ENCODE data around the gene TTC19.

TTC19 gene

GRCh38 chr17:16005636-16006035, 6.0 kb downstream of the TTC19 start:
- H3K36me3 ChIP-seq (ENCODE audit: control insufficient read depth in 2 of 2, insufficient read depth in 1 of 2, low read length in 2 of 2) = peaks cover 84 to 91% of the 10 kb centered on the region in 2 experiments
- ChIA-PET POLR2A (interaction anchor here (0.6 kb wide), 2 partner anchors 301 to 1513 kb away, joined by 3 to 8 read pairs; no protein-coding TSS in a partner anchor), CTCF (interaction anchor here (0.5 to 0.6 kb wide), 2 partner anchors 8 to 10 kb away, joined by 3 read pairs; no protein-coding TSS in a partner anchor)
- TF ChIP-seq ZNF549 (tag by site-specific recombination; IDR thresholded peaks at IDR 0.05) = no peak
- TF ChIP-seq ZNF239 (tag by site-specific recombination; IDR thresholded peaks at IDR 0.05) = no peak
- TF ChIP-seq ZNF580 (tag by site-specific recombination; IDR thresholded peaks at IDR 0.05) = no peak
- no peak for TF ChIP-seq HOXA7 (CRISPR knock-in tag; IDR thresholded peaks at IDR 0.05; ENCODE audit: borderline replicate concordance)
- TF ChIP-seq ZNF449 (tag by site-specific recombination; IDR thresholded peaks at IDR 0.05) = no peak
- TF ChIP-seq ZNF280D (tag by site-specific recombination; IDR thresholded peaks at IDR 0.05) = no peak
- TF ChIP-seq SP7 (tag by site-specific recombination; IDR thresholded peaks at IDR 0.05) = no peak
- no peak for TF ChIP-seq ZNF174 (tag by site-specific recombination; IDR thresholded peaks at IDR 0.05)
- TF ChIP-seq ZNF10 (tag by site-specific recombination; IDR thresholded peaks at IDR 0.05) = no peak
- TF ChIP-seq ZNF169 (tag by site-specific recombination; IDR thresholded peaks at IDR 0.05) = no peak
- TF ChIP-seq ZBTB8A (tag by site-specific recombination; IDR thresholded peaks at IDR 0.05) = no peak
- no peak for TF ChIP-seq EGR2 (tag by site-specific recombination; IDR thresholded peaks at IDR 0.05; ENCODE audit: low read depth)
- TF ChIP-seq ZBTB17 (tag by site-specific recombination; IDR thresholded peaks at IDR 0.05) = no peak
- TF ChIP-seq ZBTB6 (tag by site-specific recombination; IDR thresholded peaks at IDR 0.05) = no peak
- TF ChIP-seq ZSCAN5A (tag by site-specific recombination; IDR thresholded peaks at IDR 0.05) = no peak
- TF ChIP-seq ZNF366 (tag by site-specific recombination; conservative IDR thresholded peaks at IDR 0.05) = no peak
- no peak for TF ChIP-seq BCL11A (tag by site-specific recombination; IDR thresholded peaks at IDR 0.05; ENCODE audit: low read depth)
- TF ChIP-seq ZNF501 (tag by site-specific recombination; IDR thresholded peaks at IDR 0.05) = no peak
- TF ChIP-seq SETDB1 (IDR thresholded peaks at IDR 0.05; ENCODE audit: insufficient read length, low read length) = no peak
- no peak overlapping the region for H3K4me3 ChIP-seq (ENCODE audit: low read depth, low read length)
- H3K4me1 ChIP-seq (ENCODE audit: control insufficient read depth, insufficient read depth, low read length) = no peaks in the 10 kb centered on the region
- no peak overlapping the region for H3K27ac ChIP-seq (ENCODE audit: extremely low read depth, low read depth, low read length)
- no peaks in the 10 kb centered on the region for H3K9me3 ChIP-seq (ENCODE audit: control insufficient read depth, insufficient read depth, low read depth, low read length)
